Testis (tissue), 3 donors: Measurements from ENCODE around the gene FSCN2. TPM values are rescaled to one million over a fixed set of nuclear protein-coding genes. Genes with fewer than 3 reads are reported as not detected.
"Not testable (repeated sequence)": the region's sequence is repeated elsewhere in the genome, so short reads cannot be mapped to it uniquely, and the experiment has no call there.

Experiments
- DNase-seq: peaks from one replicate; pipeline ENCODE4 v3.0.0-alpha.2; 2019
- H3K27ac ChIP-seq, 2 donors: fragments of 200-600 bp; sonication (generic); one replicate each; pipeline ENCODE4 v1.5.1; 2019
- H3K27me3 ChIP-seq: fragments of 200-600 bp; sonication (generic); one replicate; pipeline ENCODE4 v1.5.1; 2019
- H3K36me3 ChIP-seq: fragments of 200-600 bp; sonication (generic); one replicate; pipeline ENCODE4 v1.5.1; 2017; ENCODE audit warnings: low read depth; ENCODE audit errors: missing control alignments
- H3K4me1 ChIP-seq: fragments of 200-600 bp; sonication (generic); one replicate; pipeline ENCODE4 v1.5.1; 2019
- H3K4me3 ChIP-seq, 2 donors: fragments of 200-600 bp; sonication (generic); one replicate each; pipeline ENCODE4 v1.5.1; 2017 to 2019
- H3K9me3 ChIP-seq: fragments of 200-600 bp; sonication (generic); one replicate; pipeline ENCODE4 v1.5.1; 2017
- POLR2A ChIP-seq: fragments of 450-650 bp; IDR thresholded peaks from one replicate; pipeline ENCODE4 v1.6.1; 2017; ENCODE audit warnings: antibody characterized with exemption, mild to moderate bottlenecking, moderate library complexity
- WGBS, 2 donors: methylation state at CpG; one replicate each; pipeline ENCODE4 v1.1.5; 2018; 5-methylcytosine and 5-hydroxymethylcytosine counted together
- intact Hi-C: fragments of 100-400 bp; cut with DNase I; formaldehyde crosslinking; loops from one replicate; pipeline ENCODE4 v1.15.1; 2023; ENCODE audit warnings: low total_unique reads
- polyA plus RNA-seq: library from polyadenylated mRNA; stranded (reverse); fragments of 350-450 nt; fragmentation: Illumina TruSeq; extraction: RNeasy Lipid Tissue Mini Kit (QIAGEN cat#74804); gene quantifications from one replicate; pipeline ENCODE4 v1.2.3, GENCODE V29; 2014; ENCODE audit warnings: low read depth, low replicate concordance; ENCODE audit not compliant: insufficient read depth
- total RNA-seq, 2 donors: library from RNA; depleted of rRNA; stranded (reverse); fragments of >200 nt; gene quantifications; one replicate each; pipeline ENCODE4 v1.2.3, GENCODE V29; 2016
- TF ChIP-seq, protein P1 (sequence below), 3 experiments: fragments of 450-650 bp in 2 of 3; fragments of 200-600 bp in 1 of 3; sonication (generic) in 1 of 3; IDR thresholded peaks; one replicate each; pipeline ENCODE4 v1.5.1; 2016 to 2019; ENCODE audit warnings: antibody characterized with exemption in 3 of 3, mild to moderate bottlenecking in 2 of 3, moderate library complexity in 1 of 3

The FSCN2 gene
- total and polyA plus RNA-seq, 3 donors from 2014 or later, result 0.37 to 4.0 (median 3.5) TPM

DNA sequence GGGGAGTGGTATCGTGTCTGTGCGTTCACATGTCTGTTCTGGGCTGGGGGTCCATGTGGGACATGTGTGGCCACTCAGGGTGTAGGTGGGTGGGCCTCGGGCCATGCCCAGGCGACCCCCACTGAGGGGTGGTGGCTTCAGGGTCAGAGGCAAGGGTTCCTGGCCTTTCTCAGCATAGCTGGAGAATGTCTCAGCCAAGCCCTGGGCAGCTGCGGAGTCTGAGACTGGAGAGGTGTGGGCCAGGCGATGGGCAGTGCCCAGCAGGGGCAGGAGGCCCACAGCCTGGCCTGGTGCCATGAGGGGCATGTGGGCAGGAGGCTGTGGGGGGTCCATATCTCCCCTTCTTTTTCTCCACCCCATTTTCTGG, 1.2 kb downstream of the FSCN2 start:
- Histone ChIP-seq H3K4me1 (no peaks in the 10 kb centered on the region), H3K4me3 (no peak overlapping the region), H3K27me3 (no peaks in the 10 kb centered on the region), H3K36me3 (no peaks in the 10 kb centered on the region), H3K27ac (no peak overlapping the region), H3K9me3 (no peaks in the 10 kb centered on the region)
- 85 to 88% methylated on average over 3 to 6 of the region's 6 CpGs for WGBS, 2 donors
- intact Hi-C loops, result no loop called here
- no peak for DNase-seq
- TF ChIP-seq POLR2A, result no peak
- TF ChIP-seq, protein P1, sequence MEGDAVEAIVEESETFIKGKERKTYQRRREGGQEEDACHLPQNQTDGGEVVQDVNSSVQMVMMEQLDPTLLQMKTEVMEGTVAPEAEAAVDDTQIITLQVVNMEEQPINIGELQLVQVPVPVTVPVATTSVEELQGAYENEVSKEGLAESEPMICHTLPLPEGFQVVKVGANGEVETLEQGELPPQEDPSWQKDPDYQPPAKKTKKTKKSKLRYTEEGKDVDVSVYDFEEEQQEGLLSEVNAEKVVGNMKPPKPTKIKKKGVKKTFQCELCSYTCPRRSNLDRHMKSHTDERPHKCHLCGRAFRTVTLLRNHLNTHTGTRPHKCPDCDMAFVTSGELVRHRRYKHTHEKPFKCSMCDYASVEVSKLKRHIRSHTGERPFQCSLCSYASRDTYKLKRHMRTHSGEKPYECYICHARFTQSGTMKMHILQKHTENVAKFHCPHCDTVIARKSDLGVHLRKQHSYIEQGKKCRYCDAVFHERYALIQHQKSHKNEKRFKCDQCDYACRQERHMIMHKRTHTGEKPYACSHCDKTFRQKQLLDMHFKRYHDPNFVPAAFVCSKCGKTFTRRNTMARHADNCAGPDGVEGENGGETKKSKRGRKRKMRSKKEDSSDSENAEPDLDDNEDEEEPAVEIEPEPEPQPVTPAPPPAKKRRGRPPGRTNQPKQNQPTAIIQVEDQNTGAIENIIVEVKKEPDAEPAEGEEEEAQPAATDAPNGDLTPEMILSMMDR (IDR thresholded peaks at IDR 0.05), result no peak

DNA sequence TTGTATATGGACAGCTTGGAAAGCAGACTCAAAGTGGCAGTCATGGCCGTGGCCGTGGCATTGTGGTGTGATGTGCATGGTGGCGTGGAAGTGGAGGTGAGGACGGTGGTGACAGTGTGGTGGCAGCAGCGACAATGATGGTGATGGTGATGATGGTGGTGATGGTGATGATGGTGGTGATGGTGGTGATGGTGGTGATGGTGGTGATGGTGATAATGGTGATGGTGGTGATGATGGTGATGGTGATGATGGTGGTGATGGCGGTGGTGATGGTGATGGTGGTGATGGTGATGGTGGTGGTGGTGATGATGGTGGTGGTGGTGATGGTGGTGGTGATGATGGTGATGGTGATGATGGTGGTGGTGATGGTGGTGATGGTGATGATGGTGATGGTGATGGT, 2.8 kb downstream of the FSCN2 start:
- H3K36me3 ChIP-seq, H3K4me1 ChIP-seq, intact Hi-C loops, DNase-seq, H3K9me3 ChIP-seq, H3K27ac ChIP-seq, H3K4me3 ChIP-seq, H3K27me3 ChIP-seq: not testable (repeated sequence)
- WGBS, 2 donors, result 78 to 79% methylated on average over 6 of the region's 6 CpGs

DNA sequence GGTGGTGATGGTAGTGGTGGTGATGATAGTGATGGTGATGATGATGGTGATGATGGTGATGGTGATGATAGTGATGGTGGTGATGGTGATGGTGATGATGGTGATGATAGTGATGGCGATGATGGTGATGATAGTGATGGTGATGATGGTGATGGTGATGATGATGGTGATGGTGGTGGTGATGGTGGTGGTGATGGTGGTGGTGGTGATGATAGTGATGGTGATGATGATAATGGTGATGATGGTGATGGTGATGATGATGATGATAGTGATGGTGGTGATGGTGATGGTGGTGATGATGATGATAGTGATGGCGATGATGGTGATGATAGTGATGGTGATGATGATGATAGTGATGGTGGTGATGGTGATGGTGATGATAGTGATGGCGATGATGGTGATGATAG, 3.8 kb downstream of the FSCN2 start:
- WGBS, 2 donors, result 85 to 90% methylated on average over 3 of the region's 3 CpGs
- H3K9me3 ChIP-seq, intact Hi-C loops, H3K4me3 ChIP-seq, H3K4me1 ChIP-seq, H3K36me3 ChIP-seq, H3K27ac ChIP-seq, DNase-seq, H3K27me3 ChIP-seq: not testable (repeated sequence)

DNA sequence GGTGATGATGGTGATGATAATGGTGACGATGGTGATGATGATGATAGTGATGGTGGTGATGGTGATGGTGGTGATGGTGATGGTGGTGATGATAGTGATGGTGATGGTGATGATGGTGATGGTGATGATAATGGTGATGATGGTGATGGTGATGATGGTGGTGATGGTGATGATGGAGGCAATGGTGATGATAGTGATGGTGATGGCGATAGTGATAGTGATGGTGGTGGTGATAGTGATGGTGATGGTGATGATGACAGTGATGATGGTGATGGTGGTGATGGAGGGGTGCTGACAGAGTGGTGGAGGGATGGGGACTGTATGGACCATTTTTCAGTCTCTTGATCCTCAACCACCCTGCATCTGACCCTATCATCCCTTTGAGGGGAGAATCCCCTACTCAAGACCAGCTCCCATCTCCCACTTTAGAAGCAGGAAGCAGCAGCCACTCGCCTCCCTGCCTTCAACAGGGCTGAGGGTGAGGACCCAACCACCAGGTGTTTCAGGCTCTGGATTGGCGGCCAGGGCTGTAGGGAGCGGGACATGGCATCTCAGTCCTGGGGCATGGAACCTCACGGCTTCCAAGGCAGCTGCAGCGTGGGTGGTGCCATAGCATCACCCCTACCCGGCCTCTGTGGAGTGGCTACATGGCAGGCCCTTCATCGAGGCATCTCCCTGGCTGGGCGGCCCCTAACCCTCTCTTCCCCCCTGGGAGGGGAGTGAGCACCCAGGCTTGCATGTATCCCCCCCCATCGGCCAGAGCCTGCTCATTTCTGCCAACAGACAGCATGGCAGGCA, 4.5 kb downstream of the FSCN2 start:
- TF ChIP-seq POLR2A, result no peak
- TF ChIP-seq, protein P1 (IDR thresholded peaks at IDR 0.05), result no peak

DNA sequence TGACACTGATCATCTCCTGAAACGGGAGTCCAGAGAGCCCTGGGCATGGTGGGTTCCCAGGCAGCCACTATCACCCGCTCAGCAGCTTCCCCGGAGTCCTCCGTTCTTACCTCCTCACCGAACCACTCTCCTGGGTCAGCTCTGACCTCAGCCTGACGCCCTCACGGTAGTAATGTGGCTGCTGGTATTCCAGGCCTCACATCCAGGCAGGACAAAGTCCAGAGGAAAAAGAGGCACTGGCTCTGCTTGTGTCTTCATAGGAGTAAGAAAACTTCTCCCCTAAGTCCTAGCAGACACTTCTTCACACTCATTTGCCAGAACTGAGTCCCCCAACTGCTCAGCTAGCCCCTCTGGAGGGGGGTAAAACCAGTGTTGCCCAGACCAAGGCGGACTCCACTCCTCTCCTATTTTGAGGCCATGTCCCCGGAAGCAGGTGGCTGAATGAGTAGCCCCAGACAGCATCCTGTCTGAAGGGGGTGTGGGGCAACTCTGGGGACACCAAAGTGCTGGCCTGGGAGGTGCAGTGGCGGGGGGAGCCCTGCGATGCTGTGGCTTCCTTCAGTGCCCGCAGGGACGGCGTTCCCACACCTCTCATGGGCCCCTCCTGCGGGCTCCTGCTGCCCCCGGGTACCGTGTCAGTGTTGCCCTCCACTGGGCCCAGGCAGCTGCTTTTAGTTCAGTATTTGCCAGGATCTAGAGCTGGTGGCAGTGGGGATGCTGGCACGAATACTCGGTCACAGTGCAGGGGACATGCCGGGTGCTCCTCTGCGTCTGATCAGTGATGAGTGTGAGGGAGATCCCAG, 5.4 kb downstream of the FSCN2 start:
- Histone ChIP-seq H3K9me3 (no peaks in the 10 kb centered on the region), H3K36me3 (no peaks in the 10 kb centered on the region), H3K27ac (no peak overlapping the region), H3K4me1 (peaks cover 6% of the 10 kb centered on the region), H3K4me3 (no peak overlapping the region), H3K27me3 (no peaks in the 10 kb centered on the region)
- intact Hi-C loops, result no loop called here
- WGBS, 2 donors, result 80 to 83% methylated on average over 7 to 21 of the region's 21 CpGs
- no peak for TF ChIP-seq POLR2A
- DNase-seq, result no peak

More for the DNA sequence above, 4.5 kb downstream of the FSCN2 start:
- intact Hi-C loops, result no loop called here
- DNase-seq, result no peak
- Histone ChIP-seq H3K4me3 (no peak overlapping the region), H3K4me1 (peaks cover 6% of the 10 kb centered on the region), H3K9me3 (no peaks in the 10 kb centered on the region), H3K27ac (no peak overlapping the region), H3K27me3 (no peaks in the 10 kb centered on the region), H3K36me3 (no peaks in the 10 kb centered on the region)
- WGBS, 2 donors, result 90 to 96% methylated on average over 7 to 9 of the region's 11 CpGs

DNA sequence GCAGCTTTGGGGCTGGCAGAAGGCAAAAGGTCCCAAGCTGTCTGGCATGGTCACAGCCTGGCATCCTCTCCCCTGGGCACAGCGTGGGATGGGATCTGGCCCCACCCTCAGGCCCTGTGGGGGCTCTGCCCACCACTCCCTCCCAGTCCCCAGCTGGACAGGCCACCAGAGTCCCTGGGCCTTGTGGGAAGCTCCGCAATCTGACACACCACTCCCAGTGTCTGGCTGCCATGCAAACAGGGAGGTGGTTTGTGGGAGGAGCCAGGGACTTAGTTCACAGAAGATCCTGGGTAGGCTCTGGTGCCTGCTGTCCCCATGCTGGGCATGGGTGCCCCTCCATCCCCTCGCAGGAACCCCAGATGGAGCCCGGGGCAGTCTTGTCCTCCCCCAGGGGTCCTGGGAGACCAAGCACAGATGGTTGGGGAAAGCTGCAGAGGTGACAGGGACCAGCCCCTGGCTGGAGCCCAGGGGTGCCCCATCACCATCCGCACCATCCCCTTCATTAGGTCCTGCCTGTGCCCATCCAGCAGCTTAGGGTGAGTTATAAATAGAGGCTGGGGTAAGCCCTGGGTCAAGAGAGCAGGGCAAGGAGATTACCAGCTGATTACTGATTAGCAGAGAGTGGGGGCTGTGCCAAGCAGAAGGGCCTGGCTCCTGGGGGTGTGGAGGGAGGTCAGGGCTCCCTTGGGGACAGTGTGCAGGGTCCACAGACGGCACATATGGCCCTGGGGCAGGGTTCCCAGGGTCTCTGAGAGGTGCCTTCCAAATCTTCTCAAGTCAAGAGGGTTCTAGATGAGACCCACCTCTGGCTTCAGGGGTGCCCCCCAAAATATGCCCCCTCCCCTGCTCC, 6.2 kb downstream of the FSCN2 start:
- DNase-seq, result no peak
- 58 to 73% methylated on average over 5 to 6 of the region's 6 CpGs for WGBS, 2 donors
- peaks cover 6% of the 10 kb centered on the region for H3K4me1 ChIP-seq
- no peaks in the 10 kb centered on the region for H3K9me3 ChIP-seq
- no peaks in the 10 kb centered on the region for H3K36me3 ChIP-seq
- TF ChIP-seq, protein P1 (IDR thresholded peaks at IDR 0.05), result no peak
- no peak for TF ChIP-seq POLR2A
- no peaks in the 10 kb centered on the region for H3K27me3 ChIP-seq
- no peak overlapping the region for H3K4me3 ChIP-seq
- H3K27ac ChIP-seq, result no peak overlapping the region
- intact Hi-C loops, result no loop called here
